Sigmoid colon (tissue), 4 donors: ENCODE data around the gene CHDH.

ENCODE experiments used
- POLR2AphosphoS5 ChIP-seq, 4 donors: sonication (generic); formaldehyde crosslinking; IDR thresholded peaks; one replicate each; pipeline ENCODE4 v1.6.1; 2017; ENCODE audit warnings: antibody characterized with exemption in 4 of 4
- TF ChIP-seq, protein P1 (sequence below), 4 experiments: fragments of 450-650 bp in 3 of 4; fragments of 200-600 bp in 1 of 4; IDR thresholded peaks; one replicate each; pipeline ENCODE4 v1.5.1; 2016 to 2019; ENCODE audit warnings: antibody characterized with exemption in 4 of 4, mild to moderate bottlenecking in 3 of 4, moderate library complexity in 2 of 4

DNA sequence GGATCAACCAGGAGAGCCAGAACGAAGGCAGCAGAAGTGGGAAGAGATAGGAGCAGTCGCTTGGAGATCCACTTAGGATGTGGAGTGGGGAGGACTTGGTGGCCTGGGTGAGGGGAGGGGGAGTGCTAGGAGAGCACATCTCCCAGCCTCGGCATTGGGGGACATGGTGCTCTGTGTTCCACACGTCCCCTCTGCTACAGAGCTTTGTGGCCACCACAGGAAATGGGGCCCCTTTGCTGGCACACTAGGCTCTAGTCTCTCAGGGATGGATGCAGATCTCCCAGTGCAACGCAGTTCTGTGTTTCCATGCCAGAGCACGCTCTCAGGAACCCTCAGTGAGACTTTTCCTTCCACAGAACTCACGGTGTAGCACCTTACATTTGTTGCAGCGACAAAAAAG, 68.8 kb downstream of the CHDH start:
- TF ChIP-seq, protein P1, sequence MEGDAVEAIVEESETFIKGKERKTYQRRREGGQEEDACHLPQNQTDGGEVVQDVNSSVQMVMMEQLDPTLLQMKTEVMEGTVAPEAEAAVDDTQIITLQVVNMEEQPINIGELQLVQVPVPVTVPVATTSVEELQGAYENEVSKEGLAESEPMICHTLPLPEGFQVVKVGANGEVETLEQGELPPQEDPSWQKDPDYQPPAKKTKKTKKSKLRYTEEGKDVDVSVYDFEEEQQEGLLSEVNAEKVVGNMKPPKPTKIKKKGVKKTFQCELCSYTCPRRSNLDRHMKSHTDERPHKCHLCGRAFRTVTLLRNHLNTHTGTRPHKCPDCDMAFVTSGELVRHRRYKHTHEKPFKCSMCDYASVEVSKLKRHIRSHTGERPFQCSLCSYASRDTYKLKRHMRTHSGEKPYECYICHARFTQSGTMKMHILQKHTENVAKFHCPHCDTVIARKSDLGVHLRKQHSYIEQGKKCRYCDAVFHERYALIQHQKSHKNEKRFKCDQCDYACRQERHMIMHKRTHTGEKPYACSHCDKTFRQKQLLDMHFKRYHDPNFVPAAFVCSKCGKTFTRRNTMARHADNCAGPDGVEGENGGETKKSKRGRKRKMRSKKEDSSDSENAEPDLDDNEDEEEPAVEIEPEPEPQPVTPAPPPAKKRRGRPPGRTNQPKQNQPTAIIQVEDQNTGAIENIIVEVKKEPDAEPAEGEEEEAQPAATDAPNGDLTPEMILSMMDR (IDR thresholded peaks at IDR 0.05): no peak
- TF ChIP-seq POLR2AphosphoS5 (IDR thresholded peaks at IDR 0.05): no peak
